NCI-H748 treated with DMSO at 0.1 percent for 48 hours (cell line): ENCODE measurements around the gene IQUB.
"Not testable (repeated sequence)": the region's sequence is repeated elsewhere in the genome, so short reads cannot be mapped to it uniquely, and the experiment has no call there.

Experiments used
- DNase-seq: peaks from one replicate; lab custom pipeline; 2025; lab: John Stamatoyannopoulos, UW

The IQUB gene

GRCh38 chr7:123492485-123492884 is 41.9 kb downstream of the IQUB start:
- no peak for DNase-seq

DNA sequence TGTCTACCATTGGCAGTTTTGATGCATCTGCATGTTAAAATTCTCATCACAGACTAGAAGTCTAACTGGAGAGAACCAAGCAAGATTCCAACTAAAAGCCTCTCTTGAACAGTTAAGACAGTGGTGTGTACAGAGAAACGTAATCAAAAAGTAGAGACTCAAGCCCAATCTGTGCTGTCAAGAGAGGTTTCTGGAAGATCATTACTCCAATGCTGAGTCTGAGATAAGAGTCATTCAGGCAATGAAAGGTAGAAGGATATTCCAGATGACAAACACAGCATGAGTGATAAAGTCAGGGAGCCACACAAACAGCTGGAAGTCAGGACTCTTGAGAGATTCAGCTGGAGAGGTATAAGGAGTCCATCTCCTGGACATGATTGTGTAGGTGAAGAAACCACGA is 48.7 kb downstream of the IQUB start:
- DNase-seq, result no peak

GRCh38 chr7:123485187-123485586 is 49.2 kb downstream of the IQUB start:
- DNase-seq, result no peak

GRCh38 chr7:123484199-123484598 is 50.2 kb downstream of the IQUB start:
- no peak for DNase-seq

DNA sequence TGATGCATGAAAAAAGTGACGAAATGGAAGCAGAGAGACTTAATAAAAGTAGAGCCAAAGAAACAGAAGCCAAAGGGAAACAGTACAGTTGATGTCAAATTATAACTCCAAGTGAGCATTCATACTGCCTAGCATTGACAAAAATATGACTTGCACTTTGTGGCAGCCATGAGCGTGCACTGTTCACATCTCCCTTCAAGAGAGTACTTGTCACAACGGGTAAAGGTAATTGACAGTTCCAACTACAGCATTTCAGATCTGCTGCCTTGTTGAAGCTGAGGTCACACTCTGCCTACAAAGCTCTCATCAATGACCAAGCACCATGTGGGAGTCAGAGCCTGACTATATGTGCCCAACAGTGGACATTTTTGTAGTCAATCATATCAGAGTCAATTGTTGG is 54.3 kb downstream of the IQUB start:
- no peak for DNase-seq

GRCh38 chr7:123478056-123478455 is 56.3 kb downstream of the IQUB start:
- not testable (repeated sequence) for DNase-seq

- no peak for DNase-seq
Observed at GRCh38 chr7:123472750-123473445, 61.5 kb downstream of the IQUB start.

GRCh38 chr7:123472327-123472726 is 62.1 kb downstream of the IQUB start:
- no peak for DNase-seq

DNA sequence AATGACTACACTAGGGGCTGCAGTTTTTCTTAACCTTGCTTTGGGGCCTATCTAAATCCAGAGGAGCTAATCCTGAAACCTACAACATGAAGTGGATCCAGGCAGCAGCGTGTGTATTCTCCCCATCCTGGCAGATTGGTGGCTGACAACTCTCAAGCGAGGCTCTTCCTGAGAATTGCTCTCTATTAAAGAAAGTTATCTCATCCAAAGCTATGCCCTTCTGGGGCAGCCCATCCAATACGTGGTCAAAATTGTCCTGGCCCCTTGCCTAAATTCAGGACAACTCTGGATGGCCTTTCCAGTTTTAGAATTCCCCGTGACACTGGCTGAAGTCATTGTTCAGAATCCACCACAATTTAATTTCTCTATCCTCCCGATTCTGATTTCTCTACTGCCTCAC is 66.1 kb downstream of the IQUB start:
- no peak for DNase-seq

- no peak for DNase-seq
Observed at GRCh38 chr7:123463890-123464289, 70.5 kb downstream of the IQUB start.

- DNase-seq, result no peak
Observed at GRCh38 chr7:123460616-123461015, 73.8 kb downstream of the IQUB start.

- no peak for DNase-seq
Observed at GRCh38 chr7:123455965-123456470, 78.4 kb downstream of the IQUB start.

DNA sequence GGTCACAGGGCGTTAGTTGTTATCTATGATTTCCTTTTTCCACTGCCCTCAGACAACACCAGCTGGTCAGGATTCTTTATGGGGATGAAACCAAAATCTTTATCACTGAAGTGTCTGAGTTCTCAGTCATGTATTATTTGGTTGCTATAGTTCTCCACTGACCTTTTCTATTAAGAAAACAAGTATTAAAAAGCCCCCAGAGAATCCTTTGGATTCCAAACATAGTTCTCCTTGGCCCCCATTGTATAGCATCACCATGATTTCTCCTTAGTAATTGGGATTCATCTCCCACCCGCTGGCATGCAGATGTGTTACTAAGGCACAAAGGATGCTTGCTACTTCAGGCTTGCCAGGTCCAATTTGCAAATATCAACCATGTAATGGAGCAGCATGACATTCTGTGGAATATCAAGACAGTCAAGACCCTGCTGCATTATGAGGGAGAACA is 94.3 kb downstream of the IQUB start:
- no peak for DNase-seq

- DNase-seq, result no peak
Observed at GRCh38 chr7:123439191-123439590, 95.2 kb downstream of the IQUB start.

DNA sequence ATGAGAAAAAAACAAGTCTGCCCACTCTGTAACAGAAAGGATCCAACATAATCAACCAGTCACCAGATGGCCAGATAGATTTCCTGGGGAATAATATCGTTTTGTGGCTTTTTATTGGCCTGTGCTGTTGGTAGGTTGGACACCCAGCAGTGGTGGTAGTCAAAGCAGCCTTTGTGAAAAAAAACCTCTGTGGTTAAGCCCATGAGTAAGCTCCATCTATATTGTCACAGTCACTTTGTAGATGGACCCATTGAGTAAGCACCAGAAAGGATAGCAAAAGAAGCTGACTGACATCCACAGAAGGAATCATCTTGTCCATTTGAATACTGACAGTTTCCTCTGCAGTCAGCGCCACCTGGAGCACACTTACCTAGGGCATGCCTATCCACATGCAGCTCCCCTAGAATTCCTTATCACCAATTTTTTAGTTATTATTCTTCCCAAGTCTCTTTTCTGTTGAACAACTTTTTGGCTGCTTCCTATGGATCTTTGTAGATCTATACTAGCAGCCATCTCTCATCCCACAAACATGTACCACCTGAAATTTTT is 96.9 kb downstream of the IQUB start:
- no peak for DNase-seq

GRCh38 chr7:123435080-123435700 is 99.2 kb downstream of the IQUB start:
- DNase-seq, result no peak

DNA sequence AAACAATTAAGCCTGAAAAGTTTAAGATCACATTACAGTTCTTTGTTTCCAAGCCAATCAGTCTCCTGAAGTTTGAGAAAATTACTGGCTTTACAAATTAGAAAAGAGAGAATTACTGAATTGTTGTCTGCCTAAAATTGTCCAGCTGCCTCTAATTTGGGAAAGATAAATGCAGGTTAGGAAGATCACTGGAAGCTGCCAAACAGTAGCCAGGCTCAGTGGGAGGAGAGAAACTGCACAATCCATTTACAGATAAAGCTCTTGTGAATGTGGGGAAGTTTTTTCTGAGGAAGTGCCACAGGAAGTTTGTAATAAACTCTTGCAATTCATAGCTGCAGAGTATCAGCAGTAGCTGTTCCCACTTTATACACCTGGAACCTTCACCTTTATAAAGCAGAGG is 100.7 kb downstream of the IQUB start:
- peak; percentile 69 for DNase-seq

DNA sequence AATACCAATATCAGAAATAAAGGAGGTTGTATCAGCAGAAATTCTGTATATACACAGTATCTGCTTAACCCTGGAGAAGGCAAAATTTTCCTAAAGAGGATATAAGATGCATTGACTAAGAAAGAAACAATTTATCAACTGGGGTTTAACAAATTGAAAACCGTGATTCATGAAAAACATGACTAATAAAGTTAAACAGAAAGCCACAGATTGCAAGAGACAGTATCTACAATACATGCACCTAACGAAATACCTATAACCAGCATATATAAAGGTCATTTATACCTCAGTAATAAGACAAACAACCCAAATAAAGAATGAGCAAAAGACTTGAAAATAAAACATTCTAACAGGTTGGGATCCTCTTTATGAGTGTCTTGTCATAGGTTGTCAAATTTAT is 101.8 kb downstream of the IQUB start:
- no peak for DNase-seq

- no peak for DNase-seq
Observed at GRCh38 chr7:123431075-123431614, 103.2 kb downstream of the IQUB start.

- no peak for DNase-seq
Observed at GRCh38 chr7:123425246-123425645, 109.1 kb downstream of the IQUB start.

DNA sequence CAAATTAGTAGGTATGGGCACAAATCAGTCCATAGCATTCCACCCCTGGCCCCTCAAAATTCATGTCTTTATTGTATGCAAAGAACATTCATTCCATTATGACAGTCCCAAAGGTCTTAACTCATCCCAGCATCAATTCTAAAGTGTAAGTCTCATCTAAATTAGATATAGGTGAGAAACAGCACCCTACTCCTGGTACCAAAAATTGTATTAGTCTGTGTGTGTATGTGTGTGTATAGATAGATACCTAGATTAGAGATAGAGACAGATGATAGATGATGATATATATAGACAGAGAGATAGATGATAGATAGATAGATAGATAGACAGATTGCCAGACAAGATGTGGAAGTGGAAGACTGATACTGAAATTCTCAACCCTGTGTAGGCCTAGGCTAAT is 109.9 kb downstream of the IQUB start:
- DNase-seq, result no peak

DNA sequence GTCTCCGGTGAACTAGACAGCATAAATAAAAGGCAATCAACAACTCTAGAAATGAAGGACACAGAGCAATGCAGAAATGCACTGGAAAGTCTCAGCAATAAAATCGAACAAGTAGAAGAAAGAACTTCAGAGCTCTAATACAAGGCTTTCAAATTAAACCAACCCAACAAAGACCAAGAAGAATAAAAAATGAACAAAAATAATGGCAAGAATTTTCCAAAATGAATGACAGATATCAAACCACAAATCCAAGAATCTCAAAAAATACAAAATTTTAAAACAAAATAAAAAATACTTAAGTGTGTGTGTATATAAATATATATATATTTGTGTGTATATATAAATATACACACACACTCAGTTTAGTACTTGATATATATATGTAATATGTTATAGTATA is 110.8 kb downstream of the IQUB start:
- no peak for DNase-seq

- DNase-seq, result no peak
Observed at GRCh38 chr7:123417580-123417979, 116.8 kb downstream of the IQUB start.
